ENCODE measurements around the gene TUB. TPM values are rescaled to one million over a fixed set of nuclear protein-coding genes. Genes with fewer than 3 reads are reported as not detected.

Gene TUB
- total RNA-seq, 1 experiment from 2014 or later, result not detected

GRCh38 chr11:8102965-8103364, 22.0 kb downstream of the TUB start:
- H3K4me1 ChIP-seq (replicated peaks; ENCODE audit: insufficient read depth), result no peaks in the 10 kb centered on the region
- no TSS peak for BruUV-seq (replicated peaks)
- no peaks in the 10 kb centered on the region for H3F3A ChIP-seq (ENCODE audit: insufficient read depth, low read depth)
- no peak overlapping the region for H3K4me3 ChIP-seq
- H3K27me3 ChIP-seq (ENCODE audit: insufficient read depth, low read depth), result no peaks in the 10 kb centered on the region
- TF ChIP-seq EZH2 (IDR thresholded peaks at IDR 0.05; ENCODE audit: low read depth), result no peak
- TF ChIP-seq, protein P1, sequence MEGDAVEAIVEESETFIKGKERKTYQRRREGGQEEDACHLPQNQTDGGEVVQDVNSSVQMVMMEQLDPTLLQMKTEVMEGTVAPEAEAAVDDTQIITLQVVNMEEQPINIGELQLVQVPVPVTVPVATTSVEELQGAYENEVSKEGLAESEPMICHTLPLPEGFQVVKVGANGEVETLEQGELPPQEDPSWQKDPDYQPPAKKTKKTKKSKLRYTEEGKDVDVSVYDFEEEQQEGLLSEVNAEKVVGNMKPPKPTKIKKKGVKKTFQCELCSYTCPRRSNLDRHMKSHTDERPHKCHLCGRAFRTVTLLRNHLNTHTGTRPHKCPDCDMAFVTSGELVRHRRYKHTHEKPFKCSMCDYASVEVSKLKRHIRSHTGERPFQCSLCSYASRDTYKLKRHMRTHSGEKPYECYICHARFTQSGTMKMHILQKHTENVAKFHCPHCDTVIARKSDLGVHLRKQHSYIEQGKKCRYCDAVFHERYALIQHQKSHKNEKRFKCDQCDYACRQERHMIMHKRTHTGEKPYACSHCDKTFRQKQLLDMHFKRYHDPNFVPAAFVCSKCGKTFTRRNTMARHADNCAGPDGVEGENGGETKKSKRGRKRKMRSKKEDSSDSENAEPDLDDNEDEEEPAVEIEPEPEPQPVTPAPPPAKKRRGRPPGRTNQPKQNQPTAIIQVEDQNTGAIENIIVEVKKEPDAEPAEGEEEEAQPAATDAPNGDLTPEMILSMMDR (conservative IDR thresholded peaks at IDR 0.05), result no peak
- H4K20me1 ChIP-seq (ENCODE audit: insufficient read depth), result no peaks in the 10 kb centered on the region
- H3K4me2 ChIP-seq, result no peak overlapping the region
- H3K9me2 ChIP-seq (ENCODE audit: insufficient read depth), result no peaks in the 10 kb centered on the region
- ChIA-PET CTCF (no interaction called here), POLR2A (ENCODE audit: unreplicated experiment) (no interaction called here)
- DNase-seq, result no peak
- H3K36me3 ChIP-seq (ENCODE audit: low read depth), result no peaks in the 10 kb centered on the region
- no peaks in the 10 kb centered on the region for H3K9me3 ChIP-seq (ENCODE audit: insufficient read depth, low read depth)
- no peaks in the 10 kb centered on the region for H3K79me2 ChIP-seq (ENCODE audit: low read depth)
- no peak overlapping the region for H2AFZ ChIP-seq
- intact Hi-C loops (cut with micrococcal nuclease; ENCODE audit: unreplicated experiment), result no loop called here
- H3K27ac ChIP-seq, result no peak overlapping the region

- POLR2A ChIA-PET (ENCODE audit: unreplicated experiment), result no interaction called here
- H3K27me3 ChIP-seq (ENCODE audit: insufficient read depth, low read depth), result no peaks in the 10 kb centered on the region
These were observed 22.9 kb downstream of the TUB start for GRCh38 chr11:8103909-8104308.

GRCh38 chr11:8105133-8105532, 24.1 kb downstream of the TUB start:
- intact Hi-C loops (cut with micrococcal nuclease; ENCODE audit: unreplicated experiment), result no loop called here
- ChIA-PET CTCF (no interaction called here), POLR2A (ENCODE audit: unreplicated experiment) (no interaction called here)
- Histone ChIP-seq H3K79me2 (ENCODE audit: low read depth) (no peaks in the 10 kb centered on the region), H3K27ac (no peak overlapping the region), H3K4me1 (replicated peaks; ENCODE audit: insufficient read depth) (no peaks in the 10 kb centered on the region), H3K36me3 (ENCODE audit: low read depth) (no peaks in the 10 kb centered on the region), H3K9me3 (ENCODE audit: insufficient read depth, low read depth) (no peaks in the 10 kb centered on the region), H3F3A (ENCODE audit: insufficient read depth, low read depth) (no peaks in the 10 kb centered on the region), H2AFZ (no peak overlapping the region), H3K4me3 (no peak overlapping the region), H4K20me1 (ENCODE audit: insufficient read depth) (no peaks in the 10 kb centered on the region), H3K4me2 (no peak overlapping the region), H3K27me3 (ENCODE audit: insufficient read depth, low read depth) (no peaks in the 10 kb centered on the region), H3K9me2 (ENCODE audit: insufficient read depth) (no peaks in the 10 kb centered on the region)
- no TSS peak for BruUV-seq (replicated peaks)
- TF ChIP-seq, protein P1 (conservative IDR thresholded peaks at IDR 0.05), result no peak
- no peak for TF ChIP-seq EZH2 (IDR thresholded peaks at IDR 0.05; ENCODE audit: low read depth)
- DNase-seq, result no peak

More at GRCh38 chr11:8103909-8104308, 22.9 kb downstream of the TUB start:
- Histone ChIP-seq H3K4me1 (replicated peaks; ENCODE audit: insufficient read depth) (no peaks in the 10 kb centered on the region), H3K4me3 (no peak overlapping the region), H3K79me2 (ENCODE audit: low read depth) (no peaks in the 10 kb centered on the region), H3K4me2 (no peak overlapping the region), H3K27ac (no peak overlapping the region), H4K20me1 (ENCODE audit: insufficient read depth) (no peaks in the 10 kb centered on the region), H3K36me3 (ENCODE audit: low read depth) (no peaks in the 10 kb centered on the region), H3K9me3 (ENCODE audit: insufficient read depth, low read depth) (no peaks in the 10 kb centered on the region), H3K9me2 (ENCODE audit: insufficient read depth) (no peaks in the 10 kb centered on the region), H2AFZ (no peak overlapping the region), H3F3A (ENCODE audit: insufficient read depth, low read depth) (no peaks in the 10 kb centered on the region)
- TF ChIP-seq, protein P1 (conservative IDR thresholded peaks at IDR 0.05), result no peak
- TF ChIP-seq EZH2 (IDR thresholded peaks at IDR 0.05; ENCODE audit: low read depth), result no peak
- DNase-seq, result no peak
- CTCF ChIA-PET, result no interaction called here
- intact Hi-C loops (cut with micrococcal nuclease; ENCODE audit: unreplicated experiment), result no loop called here
- no TSS peak for BruUV-seq (replicated peaks)
